SK-N-SH (cell line): ENCODE results near the gene NUMB. TPM values are rescaled to one million over a fixed set of nuclear protein-coding genes. Genes with fewer than 3 reads are reported as not detected.

Experiments
- CTCF ChIA-PET: fragments of 300-600, 350-600 bp; formaldehyde crosslinking; extraction: SDS; loops from one replicate; lab custom pipeline; 2021; lab: Yijun Ruan, JAX
- POLR2A ChIA-PET: fragments of 350-600 bp; sonication (Branson Sonifier 250); formaldehyde crosslinking; extraction: SDS; loops from one replicate; lab custom pipeline; 2020; ENCODE audit warnings: antibody characterized with exemption, inconsistent platforms; lab: Yijun Ruan, JAX
- DNase-seq: peaks from one replicate; pipeline ENCODE4 v3.0.0; 2012
- H2AFZ ChIP-seq: fragments of 200-600 bp; sonication (generic); 2 replicates; pipeline ENCODE4 v1.8.1; 2016; ENCODE audit warnings: antibody characterized with exemption, mild to moderate bottlenecking, low read depth
- H3F3A ChIP-seq: fragments of 200-600 bp; sonication (generic); replicated peaks from 2 replicates; pipeline ENCODE3; 2016; ENCODE audit warnings: antibody characterized with exemption, mild to moderate bottlenecking; ENCODE audit not compliant: insufficient read depth
- H3K27ac ChIP-seq, 2 experiments: fragments of 200-500 bp in 1 of 2; fragments of 200-600 bp in 1 of 2; sonication (Bioruptor generic) in 1 of 2; sonication (generic), shearing (Covaris generic) in 1 of 2; 2 replicates each; pipeline versions ENCODE4 v1.5.1 to v1.6.1; 2014 to 2016; ENCODE audit warnings: low read depth in 2 of 2, inconsistent platforms in 1 of 2, low read length in 1 of 2, mild to moderate bottlenecking in 1 of 2, mixed read lengths in 1 of 2
- H3K27me3 ChIP-seq: fragments of 200-600 bp; sonication (generic), shearing (Covaris generic); 2 replicates; pipeline ENCODE4 v1.6.1; 2016; ENCODE audit warnings: mixed run types; ENCODE audit not compliant: insufficient read depth
- H3K36me3 ChIP-seq, 2 experiments: fragments of 200-500 bp in 1 of 2; fragments of 200-600 bp in 1 of 2; sonication (Bioruptor generic) in 1 of 2; sonication (generic) in 1 of 2; replicated peaks in 1 of 2; 2 replicates each; pipeline versions ENCODE3 to v1.5.1; 2014 to 2016; ENCODE audit warnings: low read length in 1 of 2, mild to moderate bottlenecking in 1 of 2; ENCODE audit not compliant: insufficient read depth in 2 of 2, control insufficient read depth in 1 of 2
- H3K4me1 ChIP-seq, 2 experiments: fragments of 200-500 bp in 1 of 2; fragments of 200-600 bp in 1 of 2; sonication (Bioruptor generic) in 1 of 2; sonication (generic), shearing (Covaris generic) in 1 of 2; 2 replicates each; pipeline versions ENCODE4 v1.5.1 to v1.6.1; 2014 to 2016; ENCODE audit warnings: low read depth in 1 of 2, low read length in 1 of 2, mixed run types in 1 of 2; ENCODE audit not compliant: insufficient read depth in 2 of 2, control insufficient read depth in 1 of 2
- H3K4me2 ChIP-seq: fragments of 200-600 bp; sonication (generic), shearing (Covaris generic); 2 replicates; pipeline ENCODE4 v1.6.1; 2017; ENCODE audit warnings: mixed run types
- H3K4me3 ChIP-seq, 2 experiments: fragments of 200-500 bp in 1 of 2; fragments of 200-600 bp in 1 of 2; sonication (Bioruptor generic) in 1 of 2; sonication (generic), shearing (Covaris generic) in 1 of 2; 2 replicates each; pipeline versions ENCODE4 v1.5.1 to v1.8.1; 2014 to 2016; ENCODE audit warnings: low read depth in 2 of 2, inconsistent platforms in 1 of 2, low read length in 1 of 2, mild to moderate bottlenecking in 1 of 2, mixed read lengths in 1 of 2, moderate library complexity in 1 of 2
- H3K79me2 ChIP-seq: fragments of 200-600 bp; sonication (generic); 2 replicates; pipeline ENCODE4 v1.8.1; 2017; ENCODE audit warnings: mild to moderate bottlenecking; ENCODE audit not compliant: insufficient read depth
- H3K9ac ChIP-seq: fragments of 200-600 bp; sonication (generic); 2 replicates; pipeline ENCODE4 v1.6.1; 2017; ENCODE audit warnings: mixed run types
- H3K9me2 ChIP-seq: fragments of 200-600 bp; sonication (generic); 2 replicates; pipeline ENCODE4 v1.6.1; 2017; ENCODE audit warnings: mixed run types
- H3K9me3 ChIP-seq: fragments of 200-600 bp; sonication (generic); 2 replicates; pipeline ENCODE4 v1.6.1; 2017; ENCODE audit warnings: mixed run types, mild to moderate bottlenecking, moderate library complexity
- H4K20me1 ChIP-seq: fragments of 200-600 bp; sonication (generic); 2 replicates; pipeline ENCODE4 v1.6.1; 2017; ENCODE audit warnings: mild to moderate bottlenecking, mixed run types; ENCODE audit not compliant: insufficient read depth
- EZH2phosphoT487 ChIP-seq: fragments of 200-600 bp; sonication (generic); IDR thresholded peaks from 2 replicates; pipeline ENCODE4 v1.6.1; 2017; ENCODE audit warnings: low read depth, mixed run types, mild to moderate bottlenecking, antibody characterized with exemption, moderate library complexity, borderline replicate concordance
- FOXM1 ChIP-seq: IDR thresholded peaks from 2 replicates; pipeline ENCODE4 v1.4.0; 2012; ENCODE audit warnings: low read depth, mild to moderate bottlenecking
- GATA2 ChIP-seq: sonication (generic); formaldehyde crosslinking; IDR thresholded peaks from 2 replicates; pipeline ENCODE4 v1.5.0; 2020; ENCODE audit warnings: mild to moderate bottlenecking, missing genetic modification reagents
- MEF2A ChIP-seq: IDR thresholded peaks from 2 replicates; pipeline ENCODE4 v1.4.0; 2012; ENCODE audit warnings: low read depth, borderline replicate concordance
- MXI1 ChIP-seq: IDR thresholded peaks from 2 replicates; pipeline ENCODE4 v1.6.1; 2012; ENCODE audit warnings: mild to moderate bottlenecking, low read depth, low read length, improper control_type of control experiment
- RAD21 ChIP-seq: IDR thresholded peaks from 2 replicates; pipeline ENCODE4 v1.6.1; 2012; ENCODE audit warnings: mild to moderate bottlenecking, low read length
- RCOR1 ChIP-seq: fragments of 150-350 bp; IDR thresholded peaks from 2 replicates; pipeline ENCODE4 v1.6.1; 2017; ENCODE audit warnings: antibody characterized with exemption, low read length
- RFX5 ChIP-seq: IDR thresholded peaks from 2 replicates; pipeline ENCODE4 v1.6.1; 2012; ENCODE audit warnings: mild to moderate bottlenecking, improper control_type of control experiment, low read length
- RXRA ChIP-seq: IDR thresholded peaks from 2 replicates; pipeline ENCODE4 v1.4.0; 2012; ENCODE audit warnings: low read depth, mild to moderate bottlenecking, borderline replicate concordance
- TAF1 ChIP-seq: IDR thresholded peaks from 2 replicates; pipeline ENCODE4 v1.6.1; 2012; ENCODE audit warnings: low read depth, mild to moderate bottlenecking, low read length, moderate library complexity, borderline replicate concordance
- YY1 ChIP-seq: IDR thresholded peaks from 2 replicates; pipeline ENCODE4 v1.4.0; 2012; ENCODE audit warnings: low read depth, mild to moderate bottlenecking
- WGBS: methylation state at CpG from one replicate; pipeline ENCODE4 v1.1.6; 2017; ENCODE audit warnings: low lambda C conversion rate; 5-methylcytosine and 5-hydroxymethylcytosine counted together
- polyA plus RNA-seq, 3 experiments: library from polyadenylated mRNA; depleted of rRNA; stranded (reverse); fragments of >200 nt; gene quantifications; 2 replicates each; pipeline ENCODE4 v1.2.3, GENCODE V29; 2012
- TF ChIP-seq, protein P1 (sequence below): IDR thresholded peaks from 2 replicates; pipeline ENCODE4 v1.4.0; 2012; ENCODE audit warnings: low read depth
- TF ChIP-seq, protein P2 (sequence below): fragments of 150-350 bp; IDR thresholded peaks from 2 replicates; pipeline ENCODE4 v1.6.1; 2016; ENCODE audit warnings: mild to moderate bottlenecking, low read depth, low read length
- TF ChIP-seq, protein P3 (sequence below): IDR thresholded peaks from 2 replicates; pipeline ENCODE4 v1.4.0; 2012; ENCODE audit warnings: low read depth, borderline replicate concordance
- TF ChIP-seq, protein P4 (sequence below): fragments of 150-350 bp; IDR thresholded peaks from 2 replicates; pipeline ENCODE4 v1.6.1; 2017; ENCODE audit warnings: antibody characterized with exemption, low read length, low read depth, borderline replicate concordance
- TF ChIP-seq, protein P5 (sequence below): IDR thresholded peaks from 2 replicates; pipeline ENCODE4 v1.4.0; 2012; ENCODE audit warnings: low read depth, borderline replicate concordance

NUMB gene
- polyA plus RNA-seq, 1 of the 3 experiments (the other 2 are of a cell fraction), result 58.4 TPM

DNA sequence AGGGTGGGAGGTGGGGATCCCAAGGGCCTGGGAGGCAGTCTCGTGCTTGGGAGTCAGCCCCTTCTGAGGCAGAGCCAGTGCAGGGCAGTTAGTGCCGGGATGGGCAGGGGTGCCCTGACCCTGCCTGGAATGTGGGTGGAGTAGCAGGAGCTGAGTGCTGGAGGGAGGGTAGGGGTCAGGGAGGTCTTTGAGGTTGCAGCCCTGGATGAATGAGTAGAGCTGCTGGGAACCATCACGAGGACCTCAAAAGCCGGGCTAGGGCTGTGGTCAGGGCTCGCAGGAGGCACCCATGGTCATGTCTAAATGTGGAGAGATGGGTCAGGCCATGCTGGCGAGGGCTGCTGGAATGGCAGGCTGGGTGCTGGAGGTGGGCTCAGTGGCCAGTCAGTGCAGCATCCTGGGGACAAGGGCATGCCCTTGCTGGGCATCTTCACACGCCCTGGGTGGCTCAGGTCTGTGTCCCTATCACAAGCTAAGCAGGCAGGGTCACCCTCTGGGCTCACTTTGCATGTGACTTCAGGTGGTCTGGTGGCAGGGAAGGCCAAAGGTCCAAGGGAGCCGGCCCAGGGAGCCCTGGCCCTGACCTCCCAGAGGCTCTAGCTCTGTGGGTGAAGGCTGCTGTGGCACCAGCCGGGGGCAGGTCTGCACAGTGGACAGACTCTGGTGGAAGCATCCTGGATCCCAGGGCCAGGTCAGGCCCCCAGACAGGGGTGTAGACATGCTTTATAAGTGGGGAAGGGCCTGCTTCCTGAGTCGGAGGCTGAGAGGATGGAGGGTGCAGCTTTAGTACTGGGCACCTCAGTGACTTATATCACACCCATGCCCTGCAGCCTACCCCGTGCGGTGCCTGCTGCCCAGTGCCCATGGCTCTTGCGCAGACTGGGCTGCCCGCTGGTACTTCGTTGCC lies 196.6 kb downstream of the NUMB start:
- Histone ChIP-seq H3K4me3 (no peak overlapping the region), H3K4me2 (no peak overlapping the region), H3K27ac (no peak overlapping the region), H3K9me3 (no peaks in the 10 kb centered on the region), H3F3A (no peaks in the 10 kb centered on the region), H3K9ac (no peak overlapping the region), H2AFZ (no peak overlapping the region), H3K79me2 (no peaks in the 10 kb centered on the region), H3K4me1 (peaks cover 0 to 6% of the 10 kb centered on the region in 2 experiments; a peak in 1 of 4 replicates), H3K36me3 (no peaks in the 10 kb centered on the region), H3K9me2 (no peaks in the 10 kb centered on the region), H4K20me1 (no peaks in the 10 kb centered on the region), H3K27me3 (no peaks in the 10 kb centered on the region)
- ChIA-PET CTCF (interaction anchor here (0.9 kb wide), 1 partner anchor 210 kb away, joined by 3 read pairs; no protein-coding TSS in a partner anchor), POLR2A (no interaction called here)
- WGBS, result 79% methylated on average over 4 of the region's 15 CpGs
- no peak for TF ChIP-seq MEF2A
- TF ChIP-seq FOXM1, result no peak
- no peak for TF ChIP-seq GATA2
- TF ChIP-seq EZH2phosphoT487, result no peak
- TF ChIP-seq RFX5, result no peak
- TF ChIP-seq, protein P1, sequence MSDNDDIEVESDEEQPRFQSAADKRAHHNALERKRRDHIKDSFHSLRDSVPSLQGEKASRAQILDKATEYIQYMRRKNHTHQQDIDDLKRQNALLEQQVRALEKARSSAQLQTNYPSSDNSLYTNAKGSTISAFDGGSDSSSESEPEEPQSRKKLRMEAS, result no peak
- TF ChIP-seq RAD21, result no peak
- TF ChIP-seq, protein P2, sequence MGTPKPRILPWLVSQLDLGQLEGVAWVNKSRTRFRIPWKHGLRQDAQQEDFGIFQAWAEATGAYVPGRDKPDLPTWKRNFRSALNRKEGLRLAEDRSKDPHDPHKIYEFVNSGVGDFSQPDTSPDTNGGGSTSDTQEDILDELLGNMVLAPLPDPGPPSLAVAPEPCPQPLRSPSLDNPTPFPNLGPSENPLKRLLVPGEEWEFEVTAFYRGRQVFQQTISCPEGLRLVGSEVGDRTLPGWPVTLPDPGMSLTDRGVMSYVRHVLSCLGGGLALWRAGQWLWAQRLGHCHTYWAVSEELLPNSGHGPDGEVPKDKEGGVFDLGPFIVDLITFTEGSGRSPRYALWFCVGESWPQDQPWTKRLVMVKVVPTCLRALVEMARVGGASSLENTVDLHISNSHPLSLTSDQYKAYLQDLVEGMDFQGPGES, result no peak
- no peak for TF ChIP-seq RXRA
- TF ChIP-seq, protein P3, sequence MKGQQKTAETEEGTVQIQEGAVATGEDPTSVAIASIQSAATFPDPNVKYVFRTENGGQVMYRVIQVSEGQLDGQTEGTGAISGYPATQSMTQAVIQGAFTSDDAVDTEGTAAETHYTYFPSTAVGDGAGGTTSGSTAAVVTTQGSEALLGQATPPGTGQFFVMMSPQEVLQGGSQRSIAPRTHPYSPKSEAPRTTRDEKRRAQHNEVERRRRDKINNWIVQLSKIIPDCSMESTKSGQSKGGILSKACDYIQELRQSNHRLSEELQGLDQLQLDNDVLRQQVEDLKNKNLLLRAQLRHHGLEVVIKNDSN, result no peak
- TF ChIP-seq YY1, result no peak
- no peak for TF ChIP-seq TAF1
- TF ChIP-seq RCOR1, result no peak
- TF ChIP-seq, protein P4, sequence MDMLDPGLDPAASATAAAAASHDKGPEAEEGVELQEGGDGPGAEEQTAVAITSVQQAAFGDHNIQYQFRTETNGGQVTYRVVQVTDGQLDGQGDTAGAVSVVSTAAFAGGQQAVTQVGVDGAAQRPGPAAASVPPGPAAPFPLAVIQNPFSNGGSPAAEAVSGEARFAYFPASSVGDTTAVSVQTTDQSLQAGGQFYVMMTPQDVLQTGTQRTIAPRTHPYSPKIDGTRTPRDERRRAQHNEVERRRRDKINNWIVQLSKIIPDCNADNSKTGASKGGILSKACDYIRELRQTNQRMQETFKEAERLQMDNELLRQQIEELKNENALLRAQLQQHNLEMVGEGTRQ, result no peak
- TF ChIP-seq, protein P5, sequence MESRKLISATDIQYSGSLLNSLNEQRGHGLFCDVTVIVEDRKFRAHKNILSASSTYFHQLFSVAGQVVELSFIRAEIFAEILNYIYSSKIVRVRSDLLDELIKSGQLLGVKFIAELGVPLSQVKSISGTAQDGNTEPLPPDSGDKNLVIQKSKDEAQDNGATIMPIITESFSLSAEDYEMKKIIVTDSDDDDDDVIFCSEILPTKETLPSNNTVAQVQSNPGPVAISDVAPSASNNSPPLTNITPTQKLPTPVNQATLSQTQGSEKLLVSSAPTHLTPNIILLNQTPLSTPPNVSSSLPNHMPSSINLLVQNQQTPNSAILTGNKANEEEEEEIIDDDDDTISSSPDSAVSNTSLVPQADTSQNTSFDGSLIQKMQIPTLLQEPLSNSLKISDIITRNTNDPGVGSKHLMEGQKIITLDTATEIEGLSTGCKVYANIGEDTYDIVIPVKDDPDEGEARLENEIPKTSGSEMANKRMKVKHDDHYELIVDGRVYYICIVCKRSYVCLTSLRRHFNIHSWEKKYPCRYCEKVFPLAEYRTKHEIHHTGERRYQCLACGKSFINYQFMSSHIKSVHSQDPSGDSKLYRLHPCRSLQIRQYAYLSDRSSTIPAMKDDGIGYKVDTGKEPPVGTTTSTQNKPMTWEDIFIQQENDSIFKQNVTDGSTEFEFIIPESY, result no peak
- TF ChIP-seq MXI1, result no peak
- peak; percentile 29 for DNase-seq
